ENCODE measurements around the gene DIPK1C.

The DIPK1C gene

GRCh38 chr18:74451148-74451547 is 6.0 kb downstream of the DIPK1C start:
- no peak overlapping the region for H2AFZ ChIP-seq (ENCODE audit: low read length)
- no peaks in the 10 kb centered on the region for H3K9me3 ChIP-seq (ENCODE audit: insufficient read depth, low read depth, low read length)
- no peaks in the 10 kb centered on the region for H3K9me2 ChIP-seq (replicated peaks; ENCODE audit: low read depth, low read length)
- no peaks in the 10 kb centered on the region for H3K27me3 ChIP-seq (ENCODE audit: insufficient read depth, low read length, poor library complexity, severe bottlenecking)
- no peak for TF ChIP-seq EZH2phosphoT487 (IDR thresholded peaks at IDR 0.05; ENCODE audit: borderline replicate concordance)
- TF ChIP-seq CTCF (conservative IDR thresholded peaks at IDR 0.05; ENCODE audit: low read length) = no peak
- no peaks in the 10 kb centered on the region for H4K20me1 ChIP-seq (ENCODE audit: insufficient read depth, low read length, poor library complexity, severe bottlenecking)
- H3K36me3 ChIP-seq (ENCODE audit: insufficient read depth, low read length) = no peaks in the 10 kb centered on the region
- H3K4me1 ChIP-seq (ENCODE audit: insufficient read depth, low read length, poor library complexity, severe bottlenecking) = no peaks in the 10 kb centered on the region
- H3F3A ChIP-seq (ENCODE audit: low read depth) = no peaks in the 10 kb centered on the region
- no peak overlapping the region for H3K4me3 ChIP-seq (ENCODE audit: low read length, poor library complexity, severe bottlenecking)
- H3K79me2 ChIP-seq (ENCODE audit: insufficient read depth, low read length) = no peaks in the 10 kb centered on the region
- no peak overlapping the region for H3K9ac ChIP-seq (ENCODE audit: low read depth, low read length, poor library complexity, severe bottlenecking)
- no peak overlapping the region for H3K4me2 ChIP-seq (ENCODE audit: low read depth, low read length, poor library complexity, severe bottlenecking)

GRCh38 chr18:74450626-74451025 is 6.5 kb downstream of the DIPK1C start:
- Histone ChIP-seq H3K9ac (ENCODE audit: low read depth, low read length, poor library complexity, severe bottlenecking) (no peak overlapping the region), H4K20me1 (ENCODE audit: insufficient read depth, low read length, poor library complexity, severe bottlenecking) (no peaks in the 10 kb centered on the region), H3K27me3 (ENCODE audit: insufficient read depth, low read length, poor library complexity, severe bottlenecking) (no peaks in the 10 kb centered on the region), H3K79me2 (ENCODE audit: insufficient read depth, low read length) (no peaks in the 10 kb centered on the region), H3K9me2 (replicated peaks; ENCODE audit: low read depth, low read length) (no peaks in the 10 kb centered on the region), H2AFZ (ENCODE audit: low read length) (no peak overlapping the region), H3K4me3 (ENCODE audit: low read length, poor library complexity, severe bottlenecking) (no peak overlapping the region), H3K36me3 (ENCODE audit: insufficient read depth, low read length) (no peaks in the 10 kb centered on the region), H3K4me2 (ENCODE audit: low read depth, low read length, poor library complexity, severe bottlenecking) (no peak overlapping the region), H3K9me3 (ENCODE audit: insufficient read depth, low read depth, low read length) (no peaks in the 10 kb centered on the region), H3K4me1 (ENCODE audit: insufficient read depth, low read length, poor library complexity, severe bottlenecking) (no peaks in the 10 kb centered on the region), H3F3A (ENCODE audit: low read depth) (no peaks in the 10 kb centered on the region)
- no peak for TF ChIP-seq CTCF (conservative IDR thresholded peaks at IDR 0.05; ENCODE audit: low read length)

GRCh38 chr18:74447404-74448152 is 9.5 kb downstream of the DIPK1C start:
- no peak overlapping the region for H3K4me2 ChIP-seq (ENCODE audit: low read depth, low read length, poor library complexity, severe bottlenecking)
- no peaks in the 10 kb centered on the region for H3K9me2 ChIP-seq (replicated peaks; ENCODE audit: low read depth, low read length)
- H3K4me1 ChIP-seq (ENCODE audit: insufficient read depth, low read length, poor library complexity, severe bottlenecking) = no peaks in the 10 kb centered on the region
- H3K4me3 ChIP-seq (ENCODE audit: low read length, poor library complexity, severe bottlenecking) = no peak overlapping the region
- H2AFZ ChIP-seq (ENCODE audit: low read length) = no peak overlapping the region
- TF ChIP-seq CTCF (conservative IDR thresholded peaks at IDR 0.05; ENCODE audit: low read length) (no peak), EZH2phosphoT487 (IDR thresholded peaks at IDR 0.05; ENCODE audit: borderline replicate concordance) (no peak)
- H4K20me1 ChIP-seq (ENCODE audit: insufficient read depth, low read length, poor library complexity, severe bottlenecking) = no peaks in the 10 kb centered on the region
- H3F3A ChIP-seq (ENCODE audit: low read depth) = no peaks in the 10 kb centered on the region
- no peaks in the 10 kb centered on the region for H3K79me2 ChIP-seq (ENCODE audit: insufficient read depth, low read length)
- no peaks in the 10 kb centered on the region for H3K27me3 ChIP-seq (ENCODE audit: insufficient read depth, low read length, poor library complexity, severe bottlenecking)
- no peaks in the 10 kb centered on the region for H3K9me3 ChIP-seq (ENCODE audit: insufficient read depth, low read depth, low read length)
- no peak overlapping the region for H3K9ac ChIP-seq (ENCODE audit: low read depth, low read length, poor library complexity, severe bottlenecking)
- H3K36me3 ChIP-seq (ENCODE audit: insufficient read depth, low read length) = no peaks in the 10 kb centered on the region
